ENCODE measurements around the gene FUBP3. TPM values are rescaled to one million over a fixed set of nuclear protein-coding genes. Genes with fewer than 3 reads are reported as not detected.
"Not testable (repeated sequence)": the region's sequence is repeated elsewhere in the genome, so short reads cannot be mapped to it uniquely, and the experiment has no call there.

Gene FUBP3
- total RNA-seq, 1 experiment from 2014 or later, result 57.3 TPM

DNA sequence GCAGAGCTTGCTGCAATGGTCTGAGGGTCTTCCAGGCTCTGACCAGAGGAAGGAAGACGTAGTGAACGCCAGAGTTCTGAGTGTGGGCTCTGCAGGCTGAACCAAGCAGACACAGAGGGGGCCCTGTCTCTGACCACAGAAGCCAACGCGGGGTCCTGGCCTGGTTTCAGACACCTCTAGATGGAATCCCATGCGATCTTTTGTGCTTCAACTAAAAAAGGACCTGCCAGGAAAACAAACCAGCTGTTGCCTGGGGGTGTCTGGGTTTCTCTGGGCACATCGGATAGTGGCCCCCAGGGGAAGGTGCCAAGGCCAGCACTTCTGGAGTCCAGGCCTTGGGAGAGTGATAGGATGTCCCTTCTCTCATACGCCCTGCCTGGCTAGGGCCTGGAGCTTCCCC, 97.9 kb downstream of the FUBP3 start:
- DNase-seq (ENCODE audit: extremely low read depth, low read depth), result no peak

DNA sequence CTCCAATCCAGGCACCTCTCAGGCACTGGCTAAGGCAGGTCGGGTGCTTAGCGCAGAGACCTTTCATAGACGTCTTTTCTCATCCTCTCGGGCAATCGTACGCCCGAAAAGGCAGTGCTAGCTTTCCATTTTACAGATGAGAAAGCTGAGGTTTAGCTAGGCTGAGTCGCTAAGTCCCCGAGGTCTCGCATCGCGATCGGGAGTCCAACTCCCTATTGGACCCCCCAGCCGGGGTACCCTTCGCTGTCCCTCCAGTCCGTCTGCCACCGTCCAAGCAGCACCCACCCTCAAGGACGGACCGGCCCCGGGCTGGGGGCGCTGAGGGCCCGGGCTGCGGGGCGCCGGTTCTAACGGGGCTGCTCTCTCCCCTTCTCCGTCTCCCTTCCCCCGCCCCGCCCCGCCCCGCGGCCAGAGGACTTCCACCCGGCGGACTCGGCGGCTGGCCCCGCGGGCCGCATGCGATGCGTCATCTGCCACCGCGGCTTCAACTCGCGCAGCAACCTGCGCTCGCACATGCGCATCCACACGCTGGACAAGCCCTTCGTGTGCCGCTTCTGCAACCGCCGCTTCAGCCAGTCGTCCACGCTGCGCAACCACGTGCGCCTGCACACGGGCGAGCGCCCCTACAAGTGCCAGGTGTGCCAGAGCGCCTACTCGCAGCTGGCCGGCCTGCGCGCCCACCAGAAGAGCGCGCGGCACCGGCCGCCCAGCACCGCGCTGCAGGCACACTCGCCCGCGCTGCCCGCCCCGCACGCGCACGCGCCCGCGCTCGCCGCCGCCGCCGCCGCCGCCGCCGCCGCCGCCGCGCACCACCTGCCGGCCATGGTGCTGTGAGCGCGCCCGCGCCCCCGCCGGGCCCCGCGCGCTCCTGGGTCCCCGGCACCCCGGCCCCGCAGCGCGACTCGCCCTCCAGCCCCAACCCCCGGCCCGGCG, 101.7 kb downstream of the FUBP3 start:
- peak; percentile 88 for DNase-seq (ENCODE audit: extremely low read depth, low read depth)

DNA sequence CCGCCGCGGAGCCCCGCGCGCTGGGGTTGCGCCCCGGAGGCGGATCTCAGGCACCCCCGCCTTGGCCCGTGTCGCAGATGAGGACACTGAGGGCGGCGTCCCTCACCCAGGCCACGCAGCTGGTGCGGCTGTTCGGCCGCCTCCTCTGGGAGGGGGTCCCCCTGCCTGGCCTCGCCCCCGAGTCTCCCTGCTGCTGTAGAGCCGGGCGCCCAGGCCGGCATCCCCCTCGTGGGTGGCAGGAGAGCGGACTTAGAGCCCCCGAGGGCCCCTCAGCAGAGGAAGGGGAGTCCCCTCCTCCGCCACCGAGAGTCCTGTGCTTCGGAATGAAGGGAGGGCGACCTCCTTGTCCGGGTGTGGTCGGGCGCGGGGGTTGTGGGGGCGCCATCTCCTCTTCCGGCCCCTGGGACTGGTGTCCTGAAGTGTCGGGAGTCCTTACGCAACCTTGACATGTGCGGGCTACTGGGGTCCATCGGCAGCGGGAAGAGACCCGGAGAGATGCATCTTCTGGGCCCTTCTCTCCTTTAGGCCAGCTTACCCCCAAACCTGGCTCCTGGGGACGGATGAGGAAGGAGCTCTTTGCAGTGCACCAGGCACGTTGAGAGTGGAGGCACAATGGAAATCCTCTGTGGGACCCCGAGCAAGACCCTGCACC, 102.5 kb downstream of the FUBP3 start:
- DNase-seq (ENCODE audit: extremely low read depth, low read depth), result peak; percentile 11

DNA sequence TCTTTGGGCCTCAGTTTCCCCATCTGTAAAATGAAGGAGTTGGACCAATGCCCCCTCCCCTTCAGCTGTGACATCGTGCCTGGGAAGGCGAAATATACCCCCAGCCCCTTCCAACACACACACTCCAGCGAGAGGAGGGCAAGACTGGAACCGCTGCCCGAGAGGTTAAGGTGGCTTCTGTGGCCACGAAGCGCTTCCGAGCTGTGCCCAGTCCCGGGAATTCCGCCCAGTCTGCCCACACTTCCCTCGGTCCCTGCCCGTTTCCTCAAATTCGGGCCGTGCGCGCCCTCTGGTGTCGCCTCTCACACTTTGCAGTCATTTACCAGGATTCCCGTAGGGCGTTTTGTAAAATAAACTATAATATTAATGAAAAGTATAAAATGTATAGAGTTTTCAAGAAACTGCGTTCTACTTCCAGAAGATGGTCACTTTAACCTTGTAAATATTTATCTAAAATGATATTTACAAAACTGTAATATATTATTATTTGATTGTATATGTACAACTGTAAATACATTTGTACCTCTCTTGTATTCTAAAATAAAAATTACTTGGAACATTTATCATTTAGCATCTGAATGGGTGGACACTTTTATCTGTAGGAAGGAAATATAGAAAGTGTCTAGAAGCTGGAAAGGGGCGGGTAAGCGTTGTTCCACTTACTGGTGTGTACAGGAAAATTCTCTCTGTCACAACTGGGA, 103.2 kb downstream of the FUBP3 start:
- peak; percentile 85 for DNase-seq (ENCODE audit: extremely low read depth, low read depth)

DNA sequence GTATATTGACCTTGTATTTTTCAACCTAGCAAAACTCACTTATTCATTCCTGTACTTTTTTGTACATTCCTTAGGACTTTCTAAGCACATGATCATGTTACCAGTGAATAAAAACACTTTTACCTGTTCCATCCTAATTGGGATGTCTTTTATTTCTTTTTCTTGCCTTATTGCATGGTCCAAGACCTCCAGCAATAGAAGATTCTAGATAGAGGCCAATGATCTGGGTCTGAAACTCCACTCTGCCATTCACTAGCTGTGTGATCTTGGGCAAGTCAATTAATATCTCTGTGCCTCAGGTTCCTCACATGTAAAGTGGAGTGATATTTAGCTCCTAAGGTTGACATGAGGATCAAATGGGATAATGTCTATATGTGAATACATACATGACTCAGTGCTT, 105.7 kb downstream of the FUBP3 start:
- no peak for DNase-seq (ENCODE audit: extremely low read depth, low read depth)

DNA sequence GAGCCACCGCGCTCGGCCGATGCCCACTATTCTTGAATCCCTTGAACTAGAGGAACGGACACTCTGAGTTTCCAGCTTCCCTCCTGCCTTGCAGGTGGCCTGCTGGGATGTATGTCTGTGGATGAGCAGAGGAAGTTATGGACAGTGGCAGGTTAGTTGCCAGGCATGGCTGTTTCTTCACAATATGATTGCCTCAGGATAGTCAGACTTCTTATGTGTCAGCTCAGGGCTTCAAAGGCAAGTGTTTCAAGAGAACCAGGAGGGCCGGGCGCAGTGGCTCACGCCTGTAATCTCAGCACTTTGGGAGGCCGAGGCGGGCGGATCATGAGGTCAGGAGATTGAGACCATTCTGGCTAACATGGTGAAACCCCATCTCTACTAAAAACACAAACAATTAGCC, 106.6 kb downstream of the FUBP3 start:
- not testable (repeated sequence) for DNase-seq (ENCODE audit: extremely low read depth, low read depth)

DNA sequence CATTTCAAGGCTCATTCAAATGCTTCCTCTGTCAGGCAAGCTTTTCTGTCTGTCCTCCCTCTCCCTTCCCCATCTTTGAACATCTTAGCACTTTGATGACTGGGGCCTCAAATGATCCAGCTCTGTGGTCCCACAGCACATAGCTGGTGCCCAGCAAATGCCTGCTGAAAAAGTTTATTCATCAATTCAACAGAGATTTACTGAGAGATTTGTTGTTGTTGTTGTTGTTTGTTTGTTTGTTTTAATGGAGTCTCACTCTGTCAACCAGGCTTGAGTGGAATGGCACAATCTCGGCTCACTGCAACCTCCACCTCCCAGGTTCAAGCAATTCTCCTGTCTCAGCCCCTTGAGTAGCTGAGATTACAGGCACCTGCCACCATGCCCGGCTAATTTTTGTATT, 108.2 kb downstream of the FUBP3 start:
- DNase-seq (ENCODE audit: extremely low read depth, low read depth), result no peak

Small RNAs within 50 kb of the gene (small RNA-seq; reads per million reads assigned to genes)
- 0 reads per million in 2 experiments for gene MIR6856

Other genes with a start within 250 kb of the FUBP3 start
- gene ASS1, start 134.6 kb upstream of the FUBP3 start, total RNA-seq (2014; rRNA removed; shearing (Covaris generic)), result 395 and 433 TPM in 2 replicates
- 0.30 TPM in 1 of 2 replicates, not detected in the other for gene PRDM12, start 85.0 kb downstream of the FUBP3 start, total RNA-seq (2014; rRNA removed; shearing (Covaris generic))
- gene EXOSC2, start 114.2 kb downstream of the FUBP3 start, total RNA-seq (2014; rRNA removed; shearing (Covaris generic)), result 45.5 and 56.5 TPM in 2 replicates